GM12801 (cell line): ENCODE results near the gene PHLPP1.

Experiments
- CTCF ChIP-seq: IDR thresholded peaks from one replicate; pipeline ENCODE4 v1.5.1; 2011; ENCODE audit warnings: control low read depth; ENCODE audit not compliant: insufficient read length; ENCODE audit errors: extremely low read depth

The PHLPP1 gene

GRCh38 chr18:62988471-62988870 is 273.1 kb downstream of the PHLPP1 start:
- no peak for TF ChIP-seq CTCF

GRCh38 chr18:62989195-62989594 is 273.9 kb downstream of the PHLPP1 start:
- TF ChIP-seq CTCF = no peak

GRCh38 chr18:62990653-62991052 is 275.3 kb downstream of the PHLPP1 start:
- no peak for TF ChIP-seq CTCF

GRCh38 chr18:62991389-62991788 is 276.0 kb downstream of the PHLPP1 start:
- TF ChIP-seq CTCF = no peak

- no peak for TF ChIP-seq CTCF
Measured at GRCh38 chr18:62991959-62992358, 276.6 kb downstream of the PHLPP1 start.

- no peak for TF ChIP-seq CTCF
Measured at GRCh38 chr18:62992877-62993365, 277.6 kb downstream of the PHLPP1 start.

GRCh38 chr18:62996566-62996965 is 281.2 kb downstream of the PHLPP1 start:
- TF ChIP-seq CTCF = no peak

GRCh38 chr18:62997076-62997475 is 281.7 kb downstream of the PHLPP1 start:
- no peak for TF ChIP-seq CTCF
